ENCODE results near the gene EPS8L1. TPM values are rescaled to one million over a fixed set of nuclear protein-coding genes. Genes with fewer than 3 reads are reported as not detected.

EPS8L1 gene
- total RNA-seq, 2 donors from 2014 or later = 22.1 to 23.3 TPM

DNA sequence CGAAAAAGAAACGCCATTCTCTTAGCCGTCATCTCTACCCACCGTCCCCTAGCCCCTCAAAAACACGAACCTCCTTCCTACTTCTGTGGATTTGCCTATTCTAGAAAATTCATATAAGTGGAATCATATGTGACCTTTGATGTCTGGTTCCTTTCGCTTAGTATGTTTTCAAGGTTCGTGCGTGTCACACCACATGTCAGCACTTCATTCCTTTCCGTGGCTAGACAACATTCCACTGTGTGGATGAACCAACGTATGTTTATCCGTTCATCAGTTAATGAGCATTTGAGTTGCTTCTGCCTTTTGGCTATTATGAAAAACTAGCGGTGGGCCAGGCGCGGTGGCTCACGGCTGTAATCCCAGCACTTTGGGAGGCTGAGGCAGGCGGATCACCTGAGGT is 55.8 kb downstream of the EPS8L1 start:
- 64 to 68% methylated on average over 11 to 16 of the region's 16 CpGs for WGBS, 2 donors
- Histone ChIP-seq H3K4me1 (no peaks in the 10 kb centered on the region), H3K9me3 (no peaks in the 10 kb centered on the region), H3K27me3 (peaks cover 0 to 13% of the 10 kb centered on the region in 2 donors), H3K27ac (no peak overlapping the region), H3K4me3 (no peak overlapping the region), H3K36me3 (replicated peaks in 1 of 2; ENCODE audit: insufficient read depth in 1 of 2, low read depth in 2 of 2) (no peaks in the 10 kb centered on the region)
- ATAC-seq (no peak), DNase-seq (no peak)
- no peak for TF ChIP-seq POLR2A (IDR thresholded peaks at IDR 0.05)
- TF ChIP-seq, protein P1, sequence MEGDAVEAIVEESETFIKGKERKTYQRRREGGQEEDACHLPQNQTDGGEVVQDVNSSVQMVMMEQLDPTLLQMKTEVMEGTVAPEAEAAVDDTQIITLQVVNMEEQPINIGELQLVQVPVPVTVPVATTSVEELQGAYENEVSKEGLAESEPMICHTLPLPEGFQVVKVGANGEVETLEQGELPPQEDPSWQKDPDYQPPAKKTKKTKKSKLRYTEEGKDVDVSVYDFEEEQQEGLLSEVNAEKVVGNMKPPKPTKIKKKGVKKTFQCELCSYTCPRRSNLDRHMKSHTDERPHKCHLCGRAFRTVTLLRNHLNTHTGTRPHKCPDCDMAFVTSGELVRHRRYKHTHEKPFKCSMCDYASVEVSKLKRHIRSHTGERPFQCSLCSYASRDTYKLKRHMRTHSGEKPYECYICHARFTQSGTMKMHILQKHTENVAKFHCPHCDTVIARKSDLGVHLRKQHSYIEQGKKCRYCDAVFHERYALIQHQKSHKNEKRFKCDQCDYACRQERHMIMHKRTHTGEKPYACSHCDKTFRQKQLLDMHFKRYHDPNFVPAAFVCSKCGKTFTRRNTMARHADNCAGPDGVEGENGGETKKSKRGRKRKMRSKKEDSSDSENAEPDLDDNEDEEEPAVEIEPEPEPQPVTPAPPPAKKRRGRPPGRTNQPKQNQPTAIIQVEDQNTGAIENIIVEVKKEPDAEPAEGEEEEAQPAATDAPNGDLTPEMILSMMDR (IDR thresholded peaks at IDR 0.05) = no peak
- intact Hi-C loops (cut with DNase I) = no loop called here

DNA sequence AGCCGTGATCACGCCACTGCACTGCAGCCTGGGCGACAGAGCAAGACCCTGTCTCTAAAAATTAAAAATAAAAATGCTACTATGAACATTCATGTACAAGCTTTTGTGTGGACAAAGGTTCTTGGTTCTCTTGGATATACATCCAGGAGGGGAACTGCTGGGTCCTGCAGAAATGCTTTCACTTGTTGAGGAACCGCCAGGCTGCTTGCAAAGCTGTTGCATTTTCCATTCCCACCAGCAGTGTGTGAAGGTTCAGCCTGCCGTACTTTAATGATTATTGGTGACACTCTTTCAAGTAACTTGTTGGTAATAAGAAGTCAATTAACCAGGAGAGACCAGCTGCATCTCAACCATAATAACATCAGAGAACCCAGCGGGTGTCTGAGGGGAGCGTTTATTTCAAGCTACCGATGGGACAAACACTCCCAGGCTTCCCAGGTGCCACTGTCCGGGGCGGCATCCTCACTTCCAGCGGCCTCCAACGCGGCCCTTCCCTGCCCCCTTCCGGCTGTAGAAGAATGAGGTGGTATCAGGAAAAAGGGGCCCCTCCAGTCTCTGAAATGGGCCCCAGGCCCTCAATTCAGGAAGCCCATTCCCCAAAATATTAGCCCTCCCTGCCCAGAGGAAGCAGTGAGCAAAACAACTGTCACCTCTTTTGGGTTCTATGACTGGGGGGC is 56.9 kb downstream of the EPS8L1 start:
- no peaks in the 10 kb centered on the region for H3K9me3 ChIP-seq
- no peak for DNase-seq
- no peak for ATAC-seq
- TF ChIP-seq, protein P1 (IDR thresholded peaks at IDR 0.05) = peak in 2 of 7 experiments; percentile 5 to 10
- no peak for TF ChIP-seq POLR2A (IDR thresholded peaks at IDR 0.05)
- no peaks in the 10 kb centered on the region for H3K36me3 ChIP-seq (replicated peaks in 1 of 2; ENCODE audit: insufficient read depth in 1 of 2, low read depth in 2 of 2)
- no peak overlapping the region for H3K27ac ChIP-seq
- no peaks in the 10 kb centered on the region for H3K4me1 ChIP-seq
- intact Hi-C loops (cut with DNase I) = no loop called here
- H3K27me3 ChIP-seq = peaks cover 0 to 15% of the 10 kb centered on the region in 2 donors
- 35 to 41% methylated on average over 6 to 14 of the region's 14 CpGs for WGBS, 2 donors
- no peak overlapping the region for H3K4me3 ChIP-seq

DNA sequence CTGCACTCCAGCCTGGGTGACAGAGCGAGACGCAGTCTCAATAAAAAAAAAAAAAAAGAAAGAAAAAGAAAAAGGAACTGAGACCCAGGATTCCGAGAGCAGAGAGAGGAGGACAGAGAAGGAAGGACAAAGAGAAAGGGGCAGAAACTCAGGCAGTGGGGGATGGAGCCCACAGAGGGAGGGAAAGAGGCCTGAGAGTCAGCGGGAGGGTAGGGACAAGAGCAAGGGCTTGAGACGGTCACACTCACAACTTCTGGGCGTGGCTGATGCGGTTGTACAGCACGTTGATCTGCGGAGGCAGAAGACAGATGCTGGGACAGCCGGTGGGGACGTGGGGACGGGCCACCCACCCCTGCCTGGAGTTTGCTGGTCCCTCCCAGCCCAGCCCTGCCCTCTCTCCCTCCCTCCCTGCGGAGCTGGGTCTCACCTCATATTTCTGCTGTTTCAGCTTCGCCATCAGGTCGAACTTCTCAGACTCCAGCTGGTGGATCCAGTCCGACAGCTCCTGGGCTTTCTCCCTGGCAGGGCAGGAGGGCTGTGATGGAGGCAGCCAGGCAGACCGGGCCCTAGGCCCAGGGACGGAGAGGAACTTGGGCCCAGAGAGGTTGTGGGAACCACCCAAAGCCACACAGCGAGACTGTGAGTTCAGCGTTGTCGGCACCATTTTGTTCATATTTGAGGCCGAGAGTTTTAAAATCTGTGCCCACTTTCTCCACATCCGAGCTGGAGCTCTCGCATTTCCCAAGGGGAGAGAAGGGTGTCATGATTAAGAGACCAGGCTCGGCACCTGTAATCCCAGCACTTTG is 58.2 kb downstream of the EPS8L1 start:
- no peak for ATAC-seq
- no peak for DNase-seq
- intact Hi-C loops (cut with DNase I) = no loop called here

DNA sequence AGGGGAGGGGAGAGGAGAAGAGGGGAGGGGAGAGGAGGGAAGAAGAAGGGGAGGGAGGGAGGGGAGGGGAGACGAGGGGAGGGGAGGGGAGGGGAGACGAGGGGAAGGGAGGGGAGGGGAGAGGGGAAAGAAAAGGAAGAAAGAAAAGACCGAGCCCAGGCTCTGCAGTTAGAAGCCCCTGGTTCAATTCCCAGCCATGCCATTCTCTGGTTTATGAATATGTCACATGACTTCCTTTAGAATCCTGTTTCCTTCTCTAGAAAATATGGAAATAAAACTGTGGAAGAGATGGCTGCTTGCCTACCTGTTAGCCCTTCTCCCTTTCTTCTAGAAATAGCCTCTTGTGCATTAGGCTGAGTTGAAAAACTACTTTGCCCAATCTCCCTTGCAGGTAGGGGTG is 59.1 kb downstream of the EPS8L1 start:
- H3K9me3 ChIP-seq = no peaks in the 10 kb centered on the region
- intact Hi-C loops (cut with DNase I) = loop anchor here (5.0 kb wide), 1 partner anchor 283 kb away; no protein-coding TSS in a partner anchor
- H3K4me1 ChIP-seq = no peaks in the 10 kb centered on the region
- no peak for DNase-seq
- 10 to 25% methylated on average over 1 to 3 of the region's 3 CpGs for WGBS, 2 donors
- H3K4me3 ChIP-seq = no peak overlapping the region
- TF ChIP-seq POLR2A (IDR thresholded peaks at IDR 0.05) = no peak
- TF ChIP-seq, protein P1 (IDR thresholded peaks at IDR 0.05) = no peak
- H3K27me3 ChIP-seq = peaks cover 0 to 15% of the 10 kb centered on the region in 2 donors
- no peak for ATAC-seq
- no peaks in the 10 kb centered on the region for H3K36me3 ChIP-seq (replicated peaks in 1 of 2; ENCODE audit: insufficient read depth in 1 of 2, low read depth in 2 of 2)
- H3K27ac ChIP-seq = no peak overlapping the region

More for the DNA sequence above, 58.2 kb downstream of the EPS8L1 start:
- WGBS, 2 donors = 40 to 48% methylated on average over 18 to 25 of the region's 25 CpGs
- Histone ChIP-seq H3K27me3 (peaks cover 0 to 15% of the 10 kb centered on the region in 2 donors), H3K4me3 (no peak overlapping the region), H3K4me1 (no peaks in the 10 kb centered on the region), H3K27ac (no peak overlapping the region), H3K36me3 (replicated peaks in 1 of 2; ENCODE audit: insufficient read depth in 1 of 2, low read depth in 2 of 2) (no peaks in the 10 kb centered on the region), H3K9me3 (no peaks in the 10 kb centered on the region)
- TF ChIP-seq, protein P1 (IDR thresholded peaks at IDR 0.05) = no peak

Data from body of pancreas (tissue), 4 donors.